ENCODE measurements around the gene C4orf33. TPM values are rescaled to one million over a fixed set of nuclear protein-coding genes. Genes with fewer than 3 reads are reported as not detected.
"Not testable (repeated sequence)": the region's sequence is repeated elsewhere in the genome, so short reads cannot be mapped to it uniquely, and the experiment has no call there.

The C4orf33 gene
- polyA plus RNA-seq, 4 donors = 15.4 to 35.6 (median 17.0) TPM

DNA sequence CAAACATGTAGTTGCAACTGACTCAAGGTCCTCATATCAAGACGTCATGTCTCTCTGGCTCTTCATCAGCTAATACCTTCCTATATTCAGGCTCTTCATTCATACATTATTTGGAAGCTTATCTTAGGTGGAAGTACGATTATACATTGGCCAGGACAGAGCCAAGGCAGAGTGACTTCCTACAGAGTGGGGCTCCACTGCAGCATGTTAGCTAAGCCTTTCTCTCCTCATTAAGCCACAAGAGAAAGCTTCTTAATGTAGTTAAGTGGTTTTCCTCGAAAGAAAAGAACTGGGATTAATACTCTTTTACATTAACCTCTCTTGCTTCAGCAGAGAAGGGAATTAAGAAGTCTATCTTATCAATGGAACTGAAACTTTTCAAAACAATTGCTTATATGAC, 15.0 kb downstream of the C4orf33 start:
- no peak for DNase-seq
- H3K36me3 ChIP-seq (ENCODE audit: control insufficient read depth in 3 of 3, insufficient read depth in 2 of 3, low read depth in 1 of 3, low read length in 3 of 3) = peaks cover 0 to 5% (median 0%) of the 10 kb centered on the region in 3 donors
- WGBS, 3 donors = 89 to 91% (median 90%) methylated on average over 3 of the region's 3 CpGs
- no peaks in the 10 kb centered on the region for H3K27me3 ChIP-seq (ENCODE audit: control insufficient read depth in 3 of 3, insufficient read depth in 3 of 3, low read length in 3 of 3)
- no peaks in the 10 kb centered on the region for H3K9me3 ChIP-seq (ENCODE audit: control insufficient read depth in 2 of 2, insufficient read depth in 1 of 2, low read depth in 1 of 2, low read length in 1 of 2)
- no peak for FAIRE-seq
- H3K27ac ChIP-seq (ENCODE audit: low read depth in 1 of 3, low read length in 2 of 3) = no peak overlapping the region
- H3K4me1 ChIP-seq (ENCODE audit: control insufficient read depth in 3 of 3, insufficient read depth in 2 of 3, low read depth in 1 of 3, low read length in 2 of 3) = no peaks in the 10 kb centered on the region
- no peak overlapping the region for H3K4me3 ChIP-seq (ENCODE audit: low read depth in 1 of 3, low read length in 3 of 3)

DNA sequence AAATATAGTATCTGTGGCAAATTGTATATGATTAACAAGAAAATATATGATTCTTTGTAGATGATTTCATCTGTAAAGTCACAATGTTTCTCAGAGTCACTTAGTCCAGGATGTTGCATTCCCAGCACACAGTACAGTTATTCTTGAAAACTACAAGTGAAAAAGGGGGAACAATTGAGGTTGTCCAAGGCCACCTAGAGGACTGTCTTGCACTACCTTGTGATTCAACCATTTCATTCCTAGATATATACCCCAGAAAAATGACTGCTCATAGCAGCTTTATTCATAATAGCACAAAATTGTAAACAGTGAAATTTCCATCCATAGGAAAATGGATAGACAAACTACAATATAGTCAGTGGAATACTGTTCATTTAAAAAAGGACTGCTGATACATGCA, 16.0 kb downstream of the C4orf33 start:
- H3K27ac ChIP-seq (ENCODE audit: low read depth in 1 of 3, low read length in 2 of 3) = no peak overlapping the region
- no peaks in the 10 kb centered on the region for H3K27me3 ChIP-seq (ENCODE audit: control insufficient read depth in 3 of 3, insufficient read depth in 3 of 3, low read length in 3 of 3)
- H3K36me3 ChIP-seq (ENCODE audit: control insufficient read depth in 3 of 3, insufficient read depth in 2 of 3, low read depth in 1 of 3, low read length in 3 of 3) = peaks cover 0 to 5% (median 0%) of the 10 kb centered on the region in 3 donors
- no peak overlapping the region for H3K4me3 ChIP-seq (ENCODE audit: low read depth in 1 of 3, low read length in 3 of 3)
- FAIRE-seq (no peak), DNase-seq (no peak)
- no peaks in the 10 kb centered on the region for H3K4me1 ChIP-seq (ENCODE audit: control insufficient read depth in 3 of 3, insufficient read depth in 2 of 3, low read depth in 1 of 3, low read length in 2 of 3)
- H3K9me3 ChIP-seq (ENCODE audit: control insufficient read depth in 2 of 2, insufficient read depth in 1 of 2, low read depth in 1 of 2, low read length in 1 of 2) = no peaks in the 10 kb centered on the region

DNA sequence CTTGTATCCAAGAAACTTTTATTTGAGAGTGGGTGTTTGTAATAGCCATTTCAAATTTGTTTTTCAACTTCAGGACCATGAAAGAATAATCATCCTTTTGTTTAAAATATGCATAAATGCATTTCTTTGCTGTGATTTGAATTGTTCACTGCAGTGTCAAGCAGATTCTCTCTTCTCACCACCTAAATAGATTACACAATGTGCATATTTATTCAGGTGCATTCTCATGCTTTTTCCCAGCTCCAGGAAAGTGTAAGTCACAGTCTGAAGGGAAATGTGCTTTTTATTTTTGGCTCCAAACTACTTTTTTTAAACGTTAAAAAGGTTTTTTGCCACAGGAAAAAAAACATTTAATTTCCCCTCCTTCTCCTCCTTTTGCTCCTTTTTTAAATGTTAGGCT, 17.5 kb downstream of the C4orf33 start:
- no peaks in the 10 kb centered on the region for H3K27me3 ChIP-seq (ENCODE audit: control insufficient read depth in 3 of 3, insufficient read depth in 3 of 3, low read length in 3 of 3)
- no peak overlapping the region for H3K4me3 ChIP-seq (ENCODE audit: low read depth in 1 of 3, low read length in 3 of 3)
- 37 to 61% (median 44%) methylated on average over 1 of the region's 1 CpG for WGBS, 3 donors
- peaks cover 0 to 5% (median 0%) of the 10 kb centered on the region in 3 donors for H3K36me3 ChIP-seq (ENCODE audit: control insufficient read depth in 3 of 3, insufficient read depth in 2 of 3, low read depth in 1 of 3, low read length in 3 of 3)
- DNase-seq = no peak
- H3K9me3 ChIP-seq (ENCODE audit: control insufficient read depth in 2 of 2, insufficient read depth in 1 of 2, low read depth in 1 of 2, low read length in 1 of 2) = no peaks in the 10 kb centered on the region
- FAIRE-seq = no peak
- H3K4me1 ChIP-seq (ENCODE audit: control insufficient read depth in 3 of 3, insufficient read depth in 2 of 3, low read depth in 1 of 3, low read length in 2 of 3) = no peaks in the 10 kb centered on the region
- H3K27ac ChIP-seq (ENCODE audit: low read depth in 1 of 3, low read length in 2 of 3) = no peak overlapping the region

DNA sequence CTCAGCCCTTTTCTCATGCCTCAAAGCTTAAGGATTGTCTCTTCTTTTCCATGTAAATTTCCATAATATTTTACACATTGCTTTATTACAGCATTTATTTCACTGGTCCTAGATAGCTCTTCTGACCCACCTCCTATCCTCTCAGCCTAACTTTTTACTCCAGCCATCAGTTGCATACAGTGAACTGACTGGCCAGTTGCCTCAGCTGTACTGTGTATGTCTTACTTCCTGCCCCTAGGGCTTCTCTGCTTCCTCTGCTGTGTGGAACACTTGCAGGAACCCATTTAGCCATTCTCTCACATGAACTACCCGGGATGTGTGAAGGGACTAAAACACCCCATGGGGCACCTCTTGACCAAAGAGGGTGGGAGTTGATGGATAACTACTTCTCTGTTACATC, 18.0 kb downstream of the C4orf33 start:
- H3K9me3 ChIP-seq (ENCODE audit: control insufficient read depth in 2 of 2, insufficient read depth in 1 of 2, low read depth in 1 of 2, low read length in 1 of 2) = no peaks in the 10 kb centered on the region
- 77 to 86% (median 85%) methylated on average over 1 of the region's 1 CpG for WGBS, 3 donors
- H3K36me3 ChIP-seq (ENCODE audit: control insufficient read depth in 3 of 3, insufficient read depth in 2 of 3, low read depth in 1 of 3, low read length in 3 of 3) = peaks cover 0 to 5% (median 0%) of the 10 kb centered on the region in 3 donors
- no peak for FAIRE-seq
- H3K27me3 ChIP-seq (ENCODE audit: control insufficient read depth in 3 of 3, insufficient read depth in 3 of 3, low read length in 3 of 3) = no peaks in the 10 kb centered on the region
- H3K4me3 ChIP-seq (ENCODE audit: low read depth in 1 of 3, low read length in 3 of 3) = no peak overlapping the region
- no peaks in the 10 kb centered on the region for H3K4me1 ChIP-seq (ENCODE audit: control insufficient read depth in 3 of 3, insufficient read depth in 2 of 3, low read depth in 1 of 3, low read length in 2 of 3)
- H3K27ac ChIP-seq (ENCODE audit: low read depth in 1 of 3, low read length in 2 of 3) = no peak overlapping the region
- DNase-seq = no peak

DNA sequence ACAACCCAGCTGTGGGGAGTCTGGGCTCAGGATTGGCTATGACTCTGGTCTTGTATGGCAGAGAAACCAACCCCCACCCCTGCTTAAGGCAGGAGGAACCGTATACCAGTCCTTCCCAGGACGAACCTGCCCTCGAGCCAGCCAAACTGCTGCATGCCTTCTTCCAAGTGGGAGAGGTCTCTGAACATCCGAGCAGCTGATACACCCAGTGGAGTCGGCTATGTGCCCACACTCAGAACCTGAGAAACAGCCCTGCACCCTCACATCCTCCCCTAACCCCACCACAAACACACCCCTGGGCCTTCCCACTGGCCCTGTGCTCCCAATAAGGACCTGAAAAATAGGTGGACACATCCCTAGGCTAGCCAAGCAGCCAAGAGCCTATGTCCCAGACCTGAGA, 21.8 kb downstream of the C4orf33 start:
- no peaks in the 10 kb centered on the region for H3K27me3 ChIP-seq (ENCODE audit: control insufficient read depth in 3 of 3, insufficient read depth in 3 of 3, low read length in 3 of 3)
- no peak overlapping the region for H3K27ac ChIP-seq (ENCODE audit: low read depth in 1 of 3, low read length in 2 of 3)
- FAIRE-seq (no peak), DNase-seq (no peak)
- H3K4me1 ChIP-seq (ENCODE audit: control insufficient read depth in 3 of 3, insufficient read depth in 2 of 3, low read depth in 1 of 3, low read length in 2 of 3) = no peaks in the 10 kb centered on the region
- H3K4me3 ChIP-seq (ENCODE audit: low read depth in 1 of 3, low read length in 3 of 3) = no peak overlapping the region
- H3K36me3 ChIP-seq (ENCODE audit: control insufficient read depth in 3 of 3, insufficient read depth in 2 of 3, low read depth in 1 of 3, low read length in 3 of 3) = no peaks in the 10 kb centered on the region
- H3K9me3 ChIP-seq (ENCODE audit: control insufficient read depth in 2 of 2, insufficient read depth in 1 of 2, low read depth in 1 of 2, low read length in 1 of 2) = no peaks in the 10 kb centered on the region
- WGBS, 3 donors = 91 to 99% (median 95%) methylated on average over 5 of the region's 5 CpGs

DNA sequence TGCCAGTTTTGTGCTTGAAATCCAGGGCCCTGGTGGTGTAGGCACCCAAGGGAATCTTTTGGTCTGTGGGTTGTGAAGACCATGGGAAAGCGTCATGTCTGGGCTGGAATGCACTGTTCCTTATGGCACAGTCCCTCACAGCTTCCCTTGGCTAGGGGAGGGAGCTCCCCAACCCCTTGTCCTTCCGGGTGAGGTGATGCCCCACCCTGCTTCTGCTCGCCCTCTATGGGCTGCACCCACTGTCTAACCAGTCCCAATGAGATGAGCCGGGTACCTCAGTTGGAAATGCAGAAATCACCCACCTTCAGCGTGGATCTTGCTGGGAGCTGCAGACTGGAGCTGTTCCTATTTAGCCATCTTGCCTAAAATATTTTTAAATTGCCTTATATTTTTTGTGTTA, 30.7 kb downstream of the C4orf33 start:
- H3K36me3 ChIP-seq (ENCODE audit: control insufficient read depth in 3 of 3, insufficient read depth in 2 of 3, low read depth in 1 of 3, low read length in 3 of 3); DNase-seq; FAIRE-seq; H3K9me3 ChIP-seq (ENCODE audit: control insufficient read depth in 2 of 2, insufficient read depth in 1 of 2, low read depth in 1 of 2, low read length in 1 of 2); H3K4me1 ChIP-seq (ENCODE audit: control insufficient read depth in 3 of 3, insufficient read depth in 2 of 3, low read depth in 1 of 3, low read length in 2 of 3); H3K4me3 ChIP-seq (ENCODE audit: low read depth in 1 of 3, low read length in 3 of 3); H3K27ac ChIP-seq (ENCODE audit: low read depth in 1 of 3, low read length in 2 of 3); H3K27me3 ChIP-seq (ENCODE audit: control insufficient read depth in 3 of 3, insufficient read depth in 3 of 3, low read length in 3 of 3): not testable (repeated sequence)
- whole genome bisulfite sequencing, 3 donors = 91 to 94% (median 92%) methylated on average over 5 of the region's 5 CpGs

DNA sequence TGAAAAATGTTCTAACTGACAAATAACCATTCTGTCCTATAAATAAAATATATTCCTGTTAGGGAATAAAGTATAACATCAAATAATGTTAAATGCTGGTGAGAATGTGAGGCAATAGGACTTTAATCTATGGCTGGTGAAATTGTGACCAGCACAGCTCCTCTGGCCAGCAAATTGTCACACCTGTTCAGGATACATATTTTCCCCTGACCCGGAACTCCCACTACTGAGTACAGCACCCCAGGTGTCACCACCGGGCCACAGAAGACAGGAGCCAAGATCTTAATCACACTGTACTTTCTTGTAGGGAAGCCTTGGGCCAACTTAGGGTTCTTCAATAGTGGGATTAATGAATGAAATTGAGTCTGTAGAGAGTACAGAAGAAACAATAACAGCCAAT, 33.2 kb downstream of the C4orf33 start:
- Histone ChIP-seq H3K4me1 (ENCODE audit: control insufficient read depth in 3 of 3, insufficient read depth in 2 of 3, low read depth in 1 of 3, low read length in 2 of 3) (no peaks in the 10 kb centered on the region), H3K36me3 (ENCODE audit: control insufficient read depth in 3 of 3, insufficient read depth in 2 of 3, low read depth in 1 of 3, low read length in 3 of 3) (no peaks in the 10 kb centered on the region), H3K4me3 (ENCODE audit: low read depth in 1 of 3, low read length in 3 of 3) (no peak overlapping the region), H3K27me3 (ENCODE audit: control insufficient read depth in 3 of 3, insufficient read depth in 3 of 3, low read length in 3 of 3) (no peaks in the 10 kb centered on the region), H3K27ac (ENCODE audit: low read depth in 1 of 3, low read length in 2 of 3) (no peak overlapping the region), H3K9me3 (ENCODE audit: control insufficient read depth in 2 of 2, insufficient read depth in 1 of 2, low read depth in 1 of 2, low read length in 1 of 2) (peaks cover 0 to 14% of the 10 kb centered on the region in 2 donors)
- 54 to 83% (median 73%) methylated on average over 2 of the region's 2 CpGs for WGBS, 3 donors
- FAIRE-seq (no peak), DNase-seq (no peak)

DNA sequence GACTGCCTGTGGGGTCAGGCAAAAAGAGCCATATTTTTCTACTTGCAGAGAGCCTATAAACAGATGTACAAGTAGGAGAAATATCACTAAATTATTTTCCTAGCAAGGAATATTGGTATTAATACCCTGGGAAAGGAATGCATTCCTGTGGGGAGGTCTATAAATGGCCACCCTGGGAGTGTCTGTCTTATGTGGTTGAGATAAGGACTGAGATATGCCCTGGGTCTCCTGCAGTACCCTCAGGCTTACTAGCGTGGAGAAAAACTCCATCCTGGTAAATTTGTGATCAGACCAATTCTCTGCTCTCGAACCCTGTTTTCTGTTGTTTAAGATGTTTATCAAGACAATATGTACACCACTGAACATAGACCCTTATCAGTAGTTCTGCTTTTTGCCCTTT, 35.4 kb downstream of the C4orf33 start:
- FAIRE-seq = no peak
- 64 to 81% (median 68%) methylated on average over 2 of the region's 2 CpGs for WGBS, 3 donors
- H3K27me3 ChIP-seq (ENCODE audit: control insufficient read depth in 3 of 3, insufficient read depth in 3 of 3, low read length in 3 of 3) = no peaks in the 10 kb centered on the region

DNA sequence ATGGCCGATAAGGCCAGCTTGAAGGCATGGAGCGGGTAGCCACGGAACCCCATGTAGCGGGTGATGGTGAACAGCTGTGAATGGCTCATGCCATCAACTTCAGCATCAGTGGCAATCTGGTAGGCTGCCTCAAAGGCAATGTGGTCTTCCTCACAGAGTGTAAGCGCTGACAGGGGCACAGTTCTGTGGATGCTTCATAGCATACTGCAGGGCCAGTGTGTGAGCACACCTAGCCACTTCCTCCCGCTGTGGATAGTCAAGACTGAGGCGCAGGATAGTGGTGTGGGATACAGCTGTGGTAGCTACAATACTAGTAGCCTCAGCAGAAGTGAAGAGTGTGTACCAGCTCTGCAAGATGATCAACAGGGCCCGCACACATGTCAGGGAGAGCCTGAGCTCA, 40.5 kb downstream of the C4orf33 start:
- no peak for DNase-seq
- Histone ChIP-seq H3K4me1 (ENCODE audit: control insufficient read depth in 3 of 3, insufficient read depth in 2 of 3, low read depth in 1 of 3, low read length in 2 of 3) (no peaks in the 10 kb centered on the region), H3K36me3 (ENCODE audit: control insufficient read depth in 3 of 3, insufficient read depth in 2 of 3, low read depth in 1 of 3, low read length in 3 of 3) (no peaks in the 10 kb centered on the region), H3K27me3 (ENCODE audit: control insufficient read depth in 3 of 3, insufficient read depth in 3 of 3, low read length in 3 of 3) (no peaks in the 10 kb centered on the region), H3K9me3 (ENCODE audit: control insufficient read depth in 2 of 2, insufficient read depth in 1 of 2, low read depth in 1 of 2, low read length in 1 of 2) (peaks cover 0 to 13% of the 10 kb centered on the region in 2 donors), H3K4me3 (ENCODE audit: low read depth in 1 of 3, low read length in 3 of 3) (no peak overlapping the region), H3K27ac (ENCODE audit: low read depth in 1 of 3, low read length in 2 of 3) (no peak overlapping the region)
- 83 to 92% (median 85%) methylated on average over 8 of the region's 8 CpGs for WGBS, 3 donors
- no peak for FAIRE-seq

More for the DNA sequence above, 35.4 kb downstream of the C4orf33 start:
- Histone ChIP-seq H3K27ac (ENCODE audit: low read depth in 1 of 3, low read length in 2 of 3) (no peak overlapping the region), H3K4me3 (ENCODE audit: low read depth in 1 of 3, low read length in 3 of 3) (no peak overlapping the region), H3K9me3 (ENCODE audit: control insufficient read depth in 2 of 2, insufficient read depth in 1 of 2, low read depth in 1 of 2, low read length in 1 of 2) (peaks cover 0 to 14% of the 10 kb centered on the region in 2 donors), H3K4me1 (ENCODE audit: control insufficient read depth in 3 of 3, insufficient read depth in 2 of 3, low read depth in 1 of 3, low read length in 2 of 3) (no peaks in the 10 kb centered on the region), H3K36me3 (ENCODE audit: control insufficient read depth in 3 of 3, insufficient read depth in 2 of 3, low read depth in 1 of 3, low read length in 3 of 3) (no peaks in the 10 kb centered on the region)
- no peak for DNase-seq

Measured in small intestine (tissue), 7 donors.